KBM-7 (cell line): ENCODE results near the gene MFN2.
"Not testable (repeated sequence)": the region's sequence is repeated elsewhere in the genome, so short reads cannot be mapped to it uniquely, and the experiment has no call there.

Experiments used
- DNase-seq: peaks from one replicate; pipeline ENCODE4 v3.0.0-alpha.2; 2015
- in situ Hi-C: fragments of 300-500 bp; cut with MboI; formaldehyde crosslinking; loops from 2 replicates; pipeline ENCODE4 v1.14.3; 2020; ENCODE audit warnings: low sequenced_read_pairs, low pct_unique_long_range_greater_than_20kb, mixed read lengths

MFN2 gene

DNA sequence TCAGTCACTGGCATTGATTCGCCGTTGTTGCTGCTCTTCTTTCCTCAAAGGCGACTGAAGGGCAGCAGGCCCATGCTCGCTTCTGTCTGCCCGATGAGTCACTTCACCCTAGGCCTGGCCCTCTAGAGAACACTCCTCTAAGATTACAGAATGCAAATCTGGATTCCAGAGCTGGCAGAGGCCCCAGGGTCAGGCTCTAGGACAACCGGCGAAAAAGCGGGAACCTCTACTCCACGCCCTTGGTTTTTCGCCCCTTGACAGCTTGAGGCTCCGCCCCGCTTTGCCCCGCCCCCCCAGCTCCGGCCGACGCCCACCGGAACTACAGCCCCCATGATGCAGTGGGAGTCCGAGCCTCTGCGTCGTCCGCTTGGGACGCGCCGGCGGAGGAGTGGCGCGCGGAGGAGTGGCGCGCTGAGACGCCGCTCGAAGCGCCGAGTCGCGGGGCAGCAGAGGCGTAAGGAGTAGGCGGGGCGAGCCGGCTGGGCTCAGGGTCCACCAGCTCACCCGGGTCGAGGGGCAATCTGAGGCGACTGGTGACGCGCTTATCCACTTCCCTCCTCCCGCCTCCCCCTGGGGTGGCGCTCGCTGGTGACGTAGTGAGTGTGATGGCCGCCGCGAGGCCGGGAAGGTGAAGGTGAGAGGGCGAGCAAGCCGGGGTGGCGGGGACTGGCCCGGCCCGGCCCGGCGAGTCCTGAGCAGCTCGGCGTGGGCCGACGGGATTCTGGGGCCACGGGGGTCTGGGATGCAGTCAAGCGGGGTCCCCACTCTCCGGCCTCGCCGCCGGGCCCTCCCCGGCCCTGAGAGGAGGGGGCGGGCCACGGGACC is at the start of gene MFN2:
Gene MFN2 (plus strand): TSS at position 594 of the 825 bp plus-strand sequence. CDS start 8,725 bp downstream, outside the sequence.
- DNase-seq = peak; percentile 98
- in situ Hi-C loops = no loop called here

DNA sequence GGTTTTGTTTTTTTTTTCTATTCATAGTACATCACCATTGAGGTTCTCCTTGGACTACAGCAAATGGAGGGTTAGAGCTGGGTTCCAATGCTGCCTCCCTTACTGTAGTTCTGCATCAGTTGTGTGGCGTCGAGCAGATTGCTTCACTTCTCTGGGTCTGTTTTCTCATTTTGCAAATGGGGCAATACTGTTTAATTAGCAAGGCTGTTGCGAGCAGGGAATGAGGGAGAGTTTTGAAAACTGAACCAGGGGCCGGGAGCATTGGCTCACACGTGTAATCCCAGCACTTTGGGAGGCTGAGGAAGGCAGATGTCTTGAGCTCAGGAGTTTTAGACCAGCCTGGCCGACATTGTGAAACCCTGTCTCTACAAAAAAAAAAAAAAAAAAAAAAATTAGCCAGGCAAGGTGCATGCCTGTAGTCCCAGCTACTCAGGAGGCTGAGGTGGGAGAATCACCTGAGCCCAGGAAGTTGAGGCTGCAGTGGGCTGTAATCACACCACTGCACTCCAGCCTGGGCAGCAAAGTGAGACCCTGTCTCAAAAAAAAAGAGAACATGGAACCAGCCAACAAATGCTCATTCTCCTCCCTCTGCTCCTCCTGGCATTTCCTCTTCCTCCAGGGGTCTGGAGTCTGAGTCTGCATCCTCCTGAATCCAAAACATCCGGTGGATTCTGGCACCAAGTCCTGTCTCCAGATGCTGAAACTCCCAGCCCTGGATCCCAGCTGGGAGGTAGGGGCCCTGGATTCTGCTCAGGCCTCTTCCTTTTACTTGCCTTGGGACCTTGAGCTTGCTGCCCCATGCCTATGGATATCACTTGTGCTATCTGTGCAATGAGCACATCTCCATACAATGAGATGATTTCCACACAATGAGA is 49.4 kb upstream of the MFN2 start:
- peak; percentile 20 for DNase-seq
- in situ Hi-C loops = no loop called here

DNA sequence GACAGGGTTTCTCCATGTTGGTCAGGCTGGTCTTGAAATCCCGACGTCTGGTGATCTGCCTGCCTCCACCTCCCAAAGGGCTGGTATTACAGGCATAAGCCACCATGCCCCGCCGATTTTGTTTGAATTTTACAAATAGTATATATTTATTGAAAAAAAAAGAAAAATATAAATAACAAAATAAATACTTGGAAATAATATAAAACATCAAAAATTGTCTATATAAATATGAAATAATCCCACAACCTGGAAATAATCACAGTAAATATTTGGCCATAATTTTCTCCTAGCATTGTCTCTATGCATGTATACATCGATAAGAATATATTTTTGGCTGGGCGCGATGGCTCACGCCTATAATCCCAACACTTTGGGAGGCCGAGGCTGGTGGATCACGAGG is 48.4 kb upstream of the MFN2 start:
- in situ Hi-C loops = no loop called here
- DNase-seq = no peak

DNA sequence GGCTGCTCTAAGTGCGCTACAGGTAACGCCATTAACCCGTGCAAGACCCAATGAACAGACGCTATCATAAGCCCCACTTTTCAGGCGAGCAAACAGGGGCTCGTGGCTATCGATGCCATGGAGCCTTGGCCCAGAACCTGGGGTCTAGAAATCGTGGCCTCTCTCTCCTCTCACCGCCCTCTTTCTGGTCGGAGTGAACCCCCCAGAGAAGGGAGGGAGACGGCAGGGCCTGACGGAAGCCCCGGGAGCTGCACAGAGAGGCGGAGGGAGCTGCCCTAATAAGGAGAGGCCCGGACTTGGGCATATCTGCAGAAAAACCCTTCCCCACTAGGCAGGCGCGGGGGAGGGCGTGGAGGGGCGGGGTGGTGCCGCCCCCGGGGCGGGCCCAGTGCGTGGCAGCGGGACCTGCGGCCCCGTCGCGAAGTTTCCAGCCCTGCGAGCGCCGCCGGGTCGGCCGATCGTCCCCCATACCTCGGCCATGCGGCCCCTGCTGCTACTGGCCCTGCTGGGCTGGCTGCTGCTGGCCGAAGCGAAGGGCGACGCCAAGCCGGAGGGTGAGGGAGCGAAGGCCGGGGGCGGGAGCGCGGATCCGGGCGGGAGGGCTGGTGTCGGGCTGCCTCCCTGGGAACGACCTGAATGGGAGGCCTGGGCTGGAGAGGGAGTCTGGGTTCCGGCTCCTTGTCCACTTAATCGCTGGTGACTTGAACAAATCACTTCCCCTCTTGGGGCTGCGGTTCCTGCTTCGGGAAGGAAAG is 45.8 kb upstream of the MFN2 start, which contains the start of gene PLOD1:
Gene PLOD1 (plus strand): TSS at position 416 of the 755 bp plus-strand sequence. CDS start 63 bp downstream, at position 479.
- DNase-seq = peak; percentile 83
- in situ Hi-C loops = no loop called here

DNA sequence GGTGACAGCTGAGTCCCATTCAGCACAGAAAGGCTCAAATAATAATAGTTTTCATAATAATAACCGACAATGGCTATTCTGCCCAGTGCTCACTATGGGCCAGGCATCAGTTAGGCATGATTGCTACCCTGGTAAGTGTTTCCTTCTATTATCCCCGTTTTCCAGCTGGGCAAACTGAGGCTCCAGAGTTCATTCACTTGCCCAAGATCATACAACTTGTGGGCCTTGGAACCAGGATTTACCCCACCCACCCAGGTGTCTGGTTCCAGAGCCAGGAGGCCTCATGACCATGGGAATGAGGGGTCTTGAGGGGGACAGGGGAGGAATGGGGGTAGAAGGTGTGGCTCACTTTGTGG is 45.2 kb upstream of the MFN2 start:
- in situ Hi-C loops = no loop called here
- no peak for DNase-seq

DNA sequence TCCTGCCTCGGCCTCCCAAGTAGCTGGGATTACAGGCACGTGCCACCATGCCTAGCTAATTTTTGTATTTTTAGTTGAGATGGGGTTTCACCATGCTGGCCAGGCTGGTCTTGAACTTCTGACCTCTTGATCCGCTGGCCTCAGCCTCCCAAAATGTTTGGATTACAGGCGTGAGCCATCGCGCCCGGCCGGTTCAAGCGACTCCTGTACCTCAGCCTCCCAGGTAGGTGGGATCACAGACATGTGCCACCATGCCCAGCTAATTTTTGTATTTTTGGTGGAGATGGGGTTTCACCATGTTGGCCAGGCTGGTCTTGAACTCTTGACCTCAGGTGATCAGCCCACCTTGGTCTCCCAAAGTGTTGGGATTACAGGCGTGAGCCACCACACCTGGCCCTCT is 44.5 kb upstream of the MFN2 start:
- DNase-seq, in situ Hi-C loops: not testable (repeated sequence)

DNA sequence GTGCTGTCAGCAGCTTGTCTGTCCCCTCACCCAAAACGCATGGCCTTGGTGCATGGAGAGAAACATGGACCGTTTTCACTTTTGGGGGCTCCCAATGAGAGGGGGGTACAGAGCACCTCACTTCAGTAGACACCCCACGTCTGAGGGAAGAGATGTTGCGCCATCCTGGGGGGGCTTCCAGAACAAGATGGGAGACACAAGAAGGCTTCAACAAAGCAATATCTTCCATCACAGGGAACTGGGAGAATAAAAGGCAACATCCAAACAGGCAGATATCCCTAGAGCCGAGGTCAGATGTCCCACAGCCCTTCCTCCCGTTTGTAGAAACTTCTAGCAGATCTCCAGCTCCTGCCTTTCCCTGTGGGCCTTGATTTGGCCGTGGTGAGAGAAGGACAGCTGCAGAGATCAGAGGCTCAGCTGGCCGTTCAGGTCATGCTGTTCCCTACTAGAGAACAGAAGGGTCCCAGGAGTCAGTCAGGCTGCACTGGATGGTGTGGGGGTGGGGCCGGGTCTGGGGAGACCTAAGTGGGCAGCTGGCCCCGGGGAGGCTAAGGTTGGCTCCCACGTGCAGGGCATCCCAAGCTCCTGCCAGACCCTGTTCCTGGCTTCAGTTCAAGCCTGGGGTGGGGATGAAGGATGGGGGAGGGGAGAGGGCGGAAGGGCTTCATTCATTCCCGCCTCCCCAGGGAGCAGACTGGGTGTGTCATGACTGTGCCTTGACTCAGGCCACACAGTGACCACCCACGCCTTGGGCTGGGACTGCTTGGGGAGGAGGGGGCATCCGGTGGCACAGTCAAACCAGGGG is 41.3 kb upstream of the MFN2 start:
- in situ Hi-C loops = no loop called here

DNA sequence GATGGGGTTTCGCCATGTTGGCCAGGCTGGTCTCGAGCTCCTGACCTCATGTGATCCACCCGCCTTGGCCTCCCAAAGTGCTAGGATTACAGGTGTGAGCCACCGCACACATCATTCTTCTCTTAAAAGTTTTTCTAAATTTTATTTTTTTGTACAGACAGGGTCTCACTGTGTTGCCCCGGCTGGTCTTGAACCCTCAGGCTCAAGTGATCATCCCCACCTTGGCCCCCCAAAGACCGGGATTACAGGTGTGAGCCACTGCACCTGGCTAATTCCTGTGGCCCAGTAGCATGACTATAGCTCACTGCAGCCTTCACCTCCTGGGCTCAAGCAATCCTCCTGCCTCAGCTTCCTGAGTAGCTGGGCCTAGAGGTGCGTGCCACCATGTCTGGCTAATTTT is 40.5 kb upstream of the MFN2 start:
- in situ Hi-C loops = not testable (repeated sequence)

More for the DNA sequence above, 41.3 kb upstream of the MFN2 start:
- no peak for DNase-seq

DNA sequence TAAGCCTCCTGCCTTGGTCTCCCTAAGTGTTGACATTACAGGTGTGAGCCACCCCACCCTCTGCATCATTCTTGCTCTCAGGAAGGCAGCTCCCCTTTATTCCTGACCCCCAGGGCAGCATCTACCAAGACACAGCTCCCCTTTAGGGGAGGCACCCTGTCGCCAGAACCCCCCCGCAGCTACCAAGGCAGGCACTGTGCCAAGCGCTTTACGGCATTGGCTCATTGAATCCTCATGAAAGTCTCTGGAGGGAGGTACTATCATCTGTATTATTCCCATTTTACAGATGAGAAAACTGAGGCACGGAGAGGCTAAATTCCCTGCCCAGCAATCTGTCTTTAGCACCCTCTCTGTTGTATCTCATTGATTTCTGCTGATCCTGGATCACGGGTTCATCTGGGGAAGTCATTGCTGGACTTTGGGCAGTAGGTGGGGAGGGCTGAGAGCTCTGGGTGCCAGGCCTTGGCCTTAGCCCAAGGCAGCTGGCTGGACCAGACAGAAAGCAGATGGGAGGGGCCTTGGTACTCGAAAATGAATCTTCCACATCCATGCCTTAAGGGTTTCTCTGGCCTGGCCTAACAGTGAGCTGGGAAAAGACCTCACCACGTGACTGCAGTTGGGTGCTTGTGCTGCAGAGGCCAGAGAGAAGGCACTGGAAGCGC is 39.9 kb upstream of the MFN2 start:
- no peak for DNase-seq
- in situ Hi-C loops = no loop called here

More for the DNA sequence above, 40.5 kb upstream of the MFN2 start:
- DNase-seq = not testable (repeated sequence)

DNA sequence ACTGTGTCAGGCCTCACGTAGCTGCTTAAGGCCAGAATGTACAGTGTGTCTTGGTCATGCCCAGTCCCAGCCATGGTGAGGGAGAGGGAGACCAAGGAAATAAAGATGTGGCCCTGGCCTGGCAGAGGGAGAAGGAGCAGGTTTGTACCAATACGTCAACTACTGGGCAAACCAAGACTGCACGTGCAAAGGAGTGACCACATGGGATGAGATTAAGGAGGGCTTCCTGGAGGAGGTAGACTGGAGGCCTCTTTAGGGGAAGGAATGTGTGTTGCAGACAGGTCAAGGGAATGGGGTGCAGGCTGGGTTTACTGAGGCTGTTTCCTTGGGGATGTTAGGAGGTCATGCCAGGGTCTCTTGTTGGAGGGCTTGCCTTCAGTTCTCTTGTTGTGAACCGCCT is 38.0 kb upstream of the MFN2 start:
- no peak for DNase-seq
- in situ Hi-C loops = no loop called here

DNA sequence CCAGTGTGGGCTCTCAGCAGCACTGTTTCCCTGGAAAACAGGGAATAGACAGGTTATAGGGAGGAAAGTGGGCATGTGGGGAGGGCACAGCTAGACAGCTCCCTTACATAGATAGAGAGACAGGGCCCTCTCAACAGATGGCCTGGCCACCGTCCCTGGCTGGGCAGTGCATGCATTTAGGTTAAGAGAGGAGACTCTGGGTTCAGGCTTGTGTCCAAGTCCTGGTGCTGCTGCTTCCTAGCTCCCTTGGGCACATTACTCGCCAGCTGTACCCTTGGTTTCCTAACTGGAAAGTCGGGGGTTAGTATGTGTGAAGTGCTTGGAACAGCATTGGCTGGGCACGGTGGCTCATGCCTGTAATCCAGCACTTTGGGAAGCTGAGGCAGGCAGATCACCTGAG is 36.6 kb upstream of the MFN2 start:
- in situ Hi-C loops = no loop called here
- DNase-seq = no peak

DNA sequence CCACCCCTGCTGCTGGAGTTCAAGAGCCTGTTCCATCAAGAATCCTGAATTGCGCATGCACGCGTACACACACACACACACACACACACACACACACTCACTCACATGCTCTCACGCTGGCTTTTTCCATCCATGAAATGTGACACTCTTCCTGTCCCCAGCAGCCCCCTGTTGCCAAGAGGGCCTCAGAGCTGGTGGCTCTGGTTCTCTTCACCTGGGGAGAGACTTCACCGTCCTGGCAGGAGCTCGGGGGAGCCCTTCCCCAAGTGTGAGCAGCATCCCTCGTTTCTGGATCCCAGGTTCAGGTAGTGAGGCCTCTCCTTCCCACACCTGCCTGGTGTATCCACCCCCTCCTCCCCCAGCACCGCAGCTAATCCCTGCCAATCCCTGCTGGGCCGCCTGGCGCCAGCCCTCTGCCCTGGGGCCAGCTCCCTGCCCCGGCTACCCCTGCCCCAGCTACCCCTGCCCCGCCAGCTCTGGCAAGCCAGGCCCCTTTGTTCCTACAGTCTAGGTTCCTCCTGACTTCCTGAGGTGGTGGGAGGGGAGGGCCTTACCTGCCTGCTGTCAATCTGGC is 35.8 kb upstream of the MFN2 start:
- peak; percentile 7 for DNase-seq
- in situ Hi-C loops = no loop called here

DNA sequence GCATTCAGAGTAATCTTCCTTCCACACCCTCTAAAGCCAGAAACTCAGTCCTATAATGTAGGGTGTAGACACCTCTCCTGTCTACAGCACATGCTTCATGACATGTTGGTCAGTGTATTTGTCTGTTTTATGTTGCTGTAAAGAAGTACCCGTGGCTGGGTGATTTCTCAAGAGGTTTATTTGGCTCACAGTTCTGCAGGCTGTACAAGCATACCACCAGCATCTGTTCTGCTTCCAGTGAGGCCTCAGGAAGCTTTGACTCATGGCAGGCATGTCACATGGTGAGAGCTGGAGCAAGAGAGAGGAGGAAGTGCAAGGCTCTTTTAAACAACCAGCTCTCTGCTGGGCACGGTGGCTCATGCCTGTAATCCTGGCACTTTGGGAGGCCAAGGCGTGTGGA is 33.6 kb upstream of the MFN2 start:
- in situ Hi-C loops = no loop called here
- no peak for DNase-seq

DNA sequence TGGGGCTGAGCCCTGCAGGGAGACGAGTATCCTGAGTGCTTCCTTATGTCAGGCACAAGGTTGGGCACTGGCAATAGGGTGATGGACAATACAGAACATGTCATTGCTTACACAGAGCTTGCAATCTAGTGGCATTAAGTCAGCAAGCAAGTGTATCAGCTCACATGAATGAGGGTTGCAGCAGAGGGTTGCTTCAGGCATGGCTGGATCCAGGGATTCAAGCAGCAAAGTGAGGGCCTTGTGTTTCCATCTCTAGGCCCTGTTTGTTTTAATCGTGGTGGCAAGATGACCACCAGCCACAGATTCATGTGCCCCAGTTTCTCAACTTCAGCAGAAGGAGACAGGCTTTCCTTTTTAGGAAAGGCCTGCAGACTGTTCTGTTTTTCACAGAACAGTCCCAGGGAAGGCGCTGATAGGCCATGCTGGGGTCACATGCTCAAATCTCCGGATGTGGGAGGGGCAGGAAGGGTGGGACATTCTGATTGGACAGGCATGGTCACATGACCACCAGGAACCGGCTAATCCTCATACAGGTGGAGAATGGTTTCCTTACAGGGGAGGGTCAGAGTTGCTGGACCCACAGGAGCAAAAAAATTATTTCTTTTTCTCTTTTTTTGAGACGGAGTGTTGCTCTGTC is 31.3 kb upstream of the MFN2 start:
- in situ Hi-C loops = no loop called here
- DNase-seq = peak; percentile 60

DNA sequence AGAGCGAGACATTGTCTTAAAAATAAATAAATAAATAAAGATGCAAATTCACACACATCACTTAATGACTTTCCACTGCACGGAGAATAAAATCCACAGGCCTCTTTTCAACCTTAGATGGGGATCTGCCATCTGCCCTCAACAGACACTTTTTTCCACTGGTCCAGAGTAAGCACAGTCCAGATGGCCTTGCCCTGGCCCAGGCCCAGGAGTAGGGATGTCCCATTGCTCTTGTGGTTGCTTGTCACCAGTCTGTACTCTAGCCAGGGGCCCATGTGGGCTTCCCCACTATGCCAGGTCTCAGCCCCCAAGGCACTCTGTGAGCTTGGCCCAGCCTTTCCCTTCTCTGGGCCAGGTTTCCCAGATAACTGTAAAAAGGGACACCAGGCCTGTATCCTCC is 28.3 kb upstream of the MFN2 start:
- in situ Hi-C loops = no loop called here
- DNase-seq = no peak

DNA sequence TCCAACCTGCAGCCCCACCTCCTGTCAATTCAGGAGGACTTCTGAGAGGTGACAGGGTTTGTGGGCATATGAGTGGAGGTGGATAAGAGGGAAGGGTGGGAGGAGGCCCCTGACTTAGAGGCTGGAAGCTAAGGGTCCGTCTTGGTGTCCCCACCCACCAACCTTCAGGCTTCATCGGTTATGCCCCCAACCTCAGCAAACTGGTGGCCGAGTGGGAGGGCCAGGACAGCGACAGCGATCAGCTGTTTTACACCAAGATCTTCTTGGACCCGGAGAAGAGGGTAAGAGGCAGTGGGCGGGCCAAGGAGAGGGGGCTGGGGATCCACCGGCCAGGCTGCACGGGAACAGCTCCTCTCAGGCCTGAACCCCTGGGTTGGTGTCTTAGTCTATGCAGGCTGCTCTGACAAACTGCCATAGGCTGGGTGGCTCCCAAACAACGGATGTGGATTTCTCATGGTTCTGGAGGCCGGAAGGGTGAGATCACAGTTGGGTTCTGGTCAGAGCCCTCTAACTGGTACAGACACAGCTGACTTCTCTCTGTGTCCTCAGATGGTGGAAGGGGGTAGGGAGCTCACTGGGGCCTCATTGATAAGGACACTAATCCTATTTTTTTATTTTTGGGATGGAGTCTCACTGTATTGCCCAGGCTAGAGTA is 27.7 kb upstream of the MFN2 start:
- in situ Hi-C loops = no loop called here

DNA sequence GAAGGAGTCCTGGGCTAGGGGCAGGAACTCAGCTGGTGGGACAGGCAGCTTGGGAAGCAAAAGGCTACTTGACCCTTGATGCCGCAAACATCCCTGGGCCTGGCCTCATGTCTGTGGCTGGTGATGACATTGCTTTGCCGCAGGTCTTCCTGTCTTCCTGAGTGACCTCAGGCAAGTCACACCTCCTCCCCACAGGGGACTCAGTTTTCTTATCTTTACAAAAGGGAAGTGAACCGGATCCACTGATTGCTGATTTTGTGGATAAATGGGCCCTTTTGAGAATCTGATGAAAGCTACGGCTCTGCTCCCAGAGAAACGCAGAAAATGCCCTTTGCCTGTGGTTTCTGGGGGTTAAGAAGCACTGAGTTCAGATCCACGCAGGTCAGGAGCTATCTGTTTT is 25.0 kb upstream of the MFN2 start:
- in situ Hi-C loops = no loop called here
- DNase-seq = no peak

More for the DNA sequence above, 27.7 kb upstream of the MFN2 start:
- DNase-seq = no peak
